HFF-Myc (cell line): Measurements from ENCODE around the gene ARHGEF4.

Experiments used
- DNase-seq: peaks from one replicate; pipeline ENCODE4 v3.0.0-alpha.2; 2011; ENCODE audit warnings: low read depth; ENCODE audit errors: extremely low read depth
- H3K4me3 ChIP-seq: replicated peaks from 2 replicates; pipeline ENCODE4 v1.5.1; 2011; ENCODE audit warnings: low read depth, mild to moderate bottlenecking, control low read depth, low read length
- CTCF ChIP-seq: IDR thresholded peaks from 2 replicates; pipeline ENCODE4 v1.5.1; 2012; ENCODE audit warnings: mild to moderate bottlenecking, low read depth, low read length, control low read depth; ENCODE audit errors: missing control alignments

ARHGEF4 gene

GRCh38 chr2:130840506-130840905 lies 3.8 kb downstream of the ARHGEF4 start:
- no peak overlapping the region for H3K4me3 ChIP-seq
- no peak for TF ChIP-seq CTCF
- DNase-seq = no peak

GRCh38 chr2:130841741-130842365 lies 5.1 kb downstream of the ARHGEF4 start:
- TF ChIP-seq CTCF = no peak
- no peak for DNase-seq
- no peak overlapping the region for H3K4me3 ChIP-seq

- DNase-seq = no peak
- no peak for TF ChIP-seq CTCF
- H3K4me3 ChIP-seq = no peak overlapping the region
Measured at GRCh38 chr2:130842770-130843169, 6.1 kb downstream of the ARHGEF4 start.

GRCh38 chr2:130843321-130843985 lies 6.7 kb downstream of the ARHGEF4 start:
- H3K4me3 ChIP-seq = no peak overlapping the region
- no peak for TF ChIP-seq CTCF
- DNase-seq = no peak

- no peak for DNase-seq
- H3K4me3 ChIP-seq = no peak overlapping the region
- no peak for TF ChIP-seq CTCF
Measured at GRCh38 chr2:130844161-130844560, 7.4 kb downstream of the ARHGEF4 start.

GRCh38 chr2:130845505-130846085 lies 8.9 kb downstream of the ARHGEF4 start:
- TF ChIP-seq CTCF = no peak
- no peak overlapping the region for H3K4me3 ChIP-seq
- no peak for DNase-seq
